Activated naive CD4-positive, alpha-beta T cell treated with anti-CD3 and anti-CD28 coated beads for 36 hours (primary cell): ENCODE measurements around the gene ISM1. TPM values are rescaled to one million over a fixed set of nuclear protein-coding genes. Genes with fewer than 3 reads are reported as not detected.

Experiments used
- CTCF ChIA-PET: fragments of 350-600 bp; sonication (Branson Sonifier 250); formaldehyde crosslinking; loops from one replicate; lab custom pipeline; 2021; ENCODE audit warnings: antibody characterized with exemption; lab: Charles Lee
- DNase-seq: peaks from one replicate; pipeline ENCODE4 v3.0.0-alpha.2; 2020
- H3K27ac Mint-ChIP-seq: one replicate; pipeline ENCODE4 v1.8.0; 2021; ENCODE audit warnings: mild to moderate bottlenecking, mixed read lengths
- H3K27me3 Mint-ChIP-seq: one replicate; pipeline ENCODE4 v1.8.0; 2021; ENCODE audit warnings: low read depth, mixed read lengths
- H3K36me3 Mint-ChIP-seq: one replicate; pipeline ENCODE4 v1.8.0; 2021; ENCODE audit warnings: low read depth, mixed read lengths
- H3K4me1 Mint-ChIP-seq: one replicate; pipeline ENCODE4 v1.8.0; 2021; ENCODE audit warnings: low read depth, mixed read lengths
- H3K4me3 Mint-ChIP-seq: one replicate; pipeline ENCODE4 v1.8.0; 2021; ENCODE audit warnings: mild to moderate bottlenecking, moderate library complexity, mixed read lengths
- H3K9me3 Mint-ChIP-seq: one replicate; pipeline ENCODE4 v1.8.0; 2021; ENCODE audit warnings: mixed read lengths
- intact Hi-C: fragments of 100-400 bp; cut with micrococcal nuclease; formaldehyde crosslinking; loops from one replicate; pipeline ENCODE4 v1.15.1; 2023
- total RNA-seq, 2 experiments: library from RNA; stranded (reverse); gene quantifications; one replicate each; pipeline ENCODE4 v1.2.3, GENCODE V29; 2021

ISM1 gene
- total RNA-seq, 2 experiments from 2014 or later: 0.27 to 0.29 TPM

GRCh38 chr20:13305284-13305683, 84.2 kb downstream of the ISM1 start:
- intact Hi-C loops: no loop called here
- H3K4me1 Mint-ChIP-seq: no peaks in the 10 kb centered on the region
- no peak for DNase-seq
- peaks cover 2% of the 10 kb centered on the region for H3K9me3 Mint-ChIP-seq
- peaks cover 2% of the 10 kb centered on the region for H3K27me3 Mint-ChIP-seq
- H3K36me3 Mint-ChIP-seq: no peaks in the 10 kb centered on the region
- CTCF ChIA-PET: interaction anchor here (1.1 to 1.3 kb wide), 2 partner anchors 185 to 186 kb away, joined by 3 read pairs; no protein-coding TSS in a partner anchor
- H3K27ac Mint-ChIP-seq: no peak overlapping the region
- no peak overlapping the region for H3K4me3 Mint-ChIP-seq

DNA sequence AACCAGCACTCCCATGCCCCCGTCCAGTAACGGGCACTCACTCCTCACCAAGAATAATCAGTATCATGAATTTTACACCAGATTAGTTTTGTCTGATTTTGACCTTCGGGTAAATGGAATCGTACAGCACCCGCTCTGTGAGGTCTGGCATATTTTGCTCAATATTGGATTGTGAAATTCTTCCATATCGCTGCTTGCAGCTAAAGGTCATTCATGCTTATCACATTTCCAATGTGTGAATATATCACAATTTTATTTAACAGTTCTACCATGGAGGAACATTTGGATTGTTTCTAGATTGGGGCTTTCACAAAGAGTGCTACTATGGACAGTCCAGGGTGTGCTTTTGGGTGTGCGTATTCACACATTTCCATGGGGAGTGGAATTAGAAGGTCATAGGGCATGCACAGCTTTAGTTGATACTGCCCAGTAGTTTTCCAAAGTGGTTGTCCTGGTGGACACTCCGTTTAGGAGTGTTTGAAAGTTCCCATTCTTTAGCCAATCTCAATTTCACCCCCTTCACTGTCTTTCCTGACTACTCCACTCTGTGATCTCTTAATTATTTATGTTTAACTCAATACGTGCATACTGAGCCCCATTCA, 86.6 kb downstream of the ISM1 start:
- intact Hi-C loops: no loop called here
- peaks cover 9% of the 10 kb centered on the region for H3K27me3 Mint-ChIP-seq
- peaks cover 5% of the 10 kb centered on the region for H3K9me3 Mint-ChIP-seq
- H3K36me3 Mint-ChIP-seq: no peaks in the 10 kb centered on the region
- no peaks in the 10 kb centered on the region for H3K4me1 Mint-ChIP-seq
- no peak overlapping the region for H3K27ac Mint-ChIP-seq
- DNase-seq: no peak
- no peak overlapping the region for H3K4me3 Mint-ChIP-seq
- CTCF ChIA-PET: no interaction called here

DNA sequence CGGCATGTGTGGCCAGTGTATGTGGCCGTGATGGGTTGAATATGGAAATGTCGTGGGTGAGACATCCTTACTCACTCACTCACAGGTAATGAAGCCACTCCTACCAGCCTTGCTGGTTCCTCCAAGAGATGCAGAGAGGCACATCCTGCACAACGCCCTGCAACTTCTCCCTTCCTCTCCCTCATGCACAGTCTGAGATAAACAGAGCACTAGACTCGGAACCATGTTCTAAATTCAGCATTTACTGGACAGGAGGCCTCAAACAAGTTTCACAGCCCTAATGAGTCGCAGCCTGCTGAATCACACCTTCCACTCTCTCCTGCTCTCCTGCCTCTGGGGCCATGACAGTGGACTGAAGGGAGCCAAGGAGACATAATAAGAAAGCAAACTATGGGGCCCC, 91.2 kb downstream of the ISM1 start:
- Mint-ChIP-seq H3K27ac (no peak overlapping the region), H3K9me3 (peaks cover 10% of the 10 kb centered on the region), H3K4me3 (no peak overlapping the region), H3K36me3 (no peaks in the 10 kb centered on the region), H3K4me1 (no peaks in the 10 kb centered on the region), H3K27me3 (peaks cover 12% of the 10 kb centered on the region)
- intact Hi-C loops: loop anchor here (2.0 kb wide), 1 partner anchor 25 kb away; no protein-coding TSS in a partner anchor
- CTCF ChIA-PET: interaction anchor here (3.0 kb wide), 1 partner anchor 10 kb away, joined by 15 read pairs; no protein-coding TSS in a partner anchor
- DNase-seq: peak; percentile 11

GRCh38 chr20:13313201-13313600, 92.1 kb downstream of the ISM1 start:
- Mint-ChIP-seq H3K4me1 (no peaks in the 10 kb centered on the region), H3K36me3 (no peaks in the 10 kb centered on the region), H3K9me3 (peaks cover 10% of the 10 kb centered on the region), H3K4me3 (no peak overlapping the region), H3K27ac (no peak overlapping the region), H3K27me3 (peaks cover 12% of the 10 kb centered on the region)
- intact Hi-C loops: loop anchor here (2.0 kb wide), 1 partner anchor 24 kb away; no protein-coding TSS in a partner anchor
- CTCF ChIA-PET: interaction anchor here (3.0 kb wide), 1 partner anchor 11 kb away, joined by 15 read pairs; no protein-coding TSS in a partner anchor
- DNase-seq: no peak

- Mint-ChIP-seq H3K27me3 (peaks cover 3% of the 10 kb centered on the region), H3K9me3 (peaks cover 6% of the 10 kb centered on the region), H3K4me3 (no peak overlapping the region), H3K27ac (no peak overlapping the region), H3K36me3 (no peaks in the 10 kb centered on the region), H3K4me1 (peaks cover 3% of the 10 kb centered on the region)
- intact Hi-C loops: no loop called here
- CTCF ChIA-PET: no interaction called here
- no peak for DNase-seq
These were observed 96.4 kb downstream of the ISM1 start for GRCh38 chr20:13317439-13317838.

- H3K27ac Mint-ChIP-seq: no peak overlapping the region
- H3K4me3 Mint-ChIP-seq: no peak overlapping the region
- CTCF ChIA-PET: no interaction called here
- intact Hi-C loops: no loop called here
- H3K9me3 Mint-ChIP-seq: peaks cover 6% of the 10 kb centered on the region
- peaks cover 6% of the 10 kb centered on the region for H3K27me3 Mint-ChIP-seq
- no peaks in the 10 kb centered on the region for H3K36me3 Mint-ChIP-seq
- no peak for DNase-seq
- peaks cover 9% of the 10 kb centered on the region for H3K4me1 Mint-ChIP-seq
These were observed 97.9 kb downstream of the ISM1 start for GRCh38 chr20:13318871-13319521.

DNA sequence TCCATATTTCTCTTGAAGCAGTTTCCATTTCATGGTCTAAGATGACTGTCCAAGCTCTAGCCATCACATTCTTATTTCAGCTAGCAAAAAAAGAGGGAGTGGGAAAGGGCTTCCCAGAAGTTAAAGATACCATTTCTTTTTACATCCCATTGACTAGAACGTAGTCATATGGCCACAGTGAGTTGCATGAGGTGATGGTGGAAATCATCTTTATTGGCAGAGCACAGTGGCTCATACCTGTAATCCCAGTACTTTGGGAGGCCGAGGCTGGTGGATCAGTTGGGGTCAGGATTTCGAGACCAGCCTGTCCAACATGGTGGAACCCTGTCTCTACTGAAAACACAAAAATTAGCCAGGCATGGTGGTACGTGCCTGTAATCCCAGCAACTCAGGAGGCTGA, 99.6 kb downstream of the ISM1 start:
- intact Hi-C loops: no loop called here
- H3K36me3 Mint-ChIP-seq: no peaks in the 10 kb centered on the region
- DNase-seq: no peak

DNA sequence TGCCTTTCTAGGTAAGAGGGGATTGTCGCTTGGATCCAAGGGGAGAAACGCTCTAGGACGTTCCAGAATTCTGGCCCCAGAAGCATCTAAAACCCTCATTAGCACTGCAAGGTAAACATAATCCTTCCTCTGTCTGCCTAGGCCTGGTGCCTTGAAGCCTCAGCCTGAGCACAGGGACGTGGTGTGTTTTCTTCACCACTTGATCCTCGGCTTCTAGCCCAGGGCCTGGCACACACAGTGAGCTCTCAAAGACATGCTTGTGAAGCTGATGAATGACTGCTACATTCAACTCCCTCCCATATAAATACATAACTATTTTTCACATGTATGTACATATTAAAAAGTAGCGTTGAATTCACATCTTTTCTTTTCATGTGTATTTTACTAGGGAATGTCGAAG, 100.3 kb downstream of the ISM1 start:
- H3K4me1 Mint-ChIP-seq: peaks cover 9% of the 10 kb centered on the region
- no peaks in the 10 kb centered on the region for H3K36me3 Mint-ChIP-seq
- DNase-seq: no peak
- peaks cover 12% of the 10 kb centered on the region for H3K27me3 Mint-ChIP-seq
- no peak overlapping the region for H3K27ac Mint-ChIP-seq
- no peak overlapping the region for H3K4me3 Mint-ChIP-seq
- CTCF ChIA-PET: interaction anchor here (1.9 kb wide), 1 partner anchor 18 kb away, joined by 7 read pairs; no protein-coding TSS in a partner anchor
- intact Hi-C loops: no loop called here
- H3K9me3 Mint-ChIP-seq: peaks cover 6% of the 10 kb centered on the region

More for the DNA sequence above, 99.6 kb downstream of the ISM1 start:
- H3K4me3 Mint-ChIP-seq: no peak overlapping the region
- CTCF ChIA-PET: no interaction called here
- H3K27ac Mint-ChIP-seq: no peak overlapping the region
- peaks cover 12% of the 10 kb centered on the region for H3K27me3 Mint-ChIP-seq
- H3K9me3 Mint-ChIP-seq: peaks cover 6% of the 10 kb centered on the region
- H3K4me1 Mint-ChIP-seq: peaks cover 9% of the 10 kb centered on the region

DNA sequence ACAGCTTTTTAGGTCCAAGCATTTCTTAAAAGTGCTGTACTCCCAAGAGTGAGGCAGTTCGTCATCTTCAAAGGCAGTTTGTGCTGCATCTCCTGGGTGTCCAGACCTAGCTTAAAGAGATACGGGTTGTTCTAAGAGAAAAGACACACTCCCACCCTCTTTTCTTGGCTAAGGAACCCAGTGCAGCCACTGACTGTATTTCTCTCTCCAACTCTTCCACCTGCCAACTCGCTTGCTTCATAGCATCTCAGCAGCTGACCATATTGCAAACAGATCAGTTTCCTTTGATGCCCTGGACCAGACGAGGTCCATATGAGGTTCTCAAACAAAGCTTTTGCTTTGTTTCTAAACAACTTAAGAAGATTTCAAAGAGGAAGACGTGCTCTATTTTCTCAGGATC, 101.1 kb downstream of the ISM1 start:
- intact Hi-C loops: no loop called here
- H3K27ac Mint-ChIP-seq: no peak overlapping the region

GRCh38 chr20:13322621-13323020, 101.5 kb downstream of the ISM1 start:
- Mint-ChIP-seq H3K27me3 (peaks cover 12% of the 10 kb centered on the region), H3K27ac (no peak overlapping the region), H3K36me3 (no peaks in the 10 kb centered on the region), H3K4me1 (peaks cover 9% of the 10 kb centered on the region), H3K9me3 (peaks cover 2% of the 10 kb centered on the region), H3K4me3 (no peak overlapping the region)
- DNase-seq: no peak
- intact Hi-C loops: no loop called here
- CTCF ChIA-PET: interaction anchor here (1.9 kb wide), 1 partner anchor 20 kb away, joined by 7 read pairs; no protein-coding TSS in a partner anchor

More for the DNA sequence above, 101.1 kb downstream of the ISM1 start:
- H3K36me3 Mint-ChIP-seq: no peaks in the 10 kb centered on the region
- CTCF ChIA-PET: interaction anchor here (1.9 kb wide), 1 partner anchor 19 kb away, joined by 7 read pairs; no protein-coding TSS in a partner anchor
- peaks cover 9% of the 10 kb centered on the region for H3K4me1 Mint-ChIP-seq
- H3K27me3 Mint-ChIP-seq: peaks cover 12% of the 10 kb centered on the region
- DNase-seq: no peak
- H3K4me3 Mint-ChIP-seq: no peak overlapping the region
- peaks cover 2% of the 10 kb centered on the region for H3K9me3 Mint-ChIP-seq

- Mint-ChIP-seq H3K27me3 (peaks cover 17% of the 10 kb centered on the region), H3K27ac (no peak overlapping the region), H3K9me3 (peaks cover 2% of the 10 kb centered on the region), H3K4me3 (no peak overlapping the region), H3K36me3 (peaks cover 4% of the 10 kb centered on the region), H3K4me1 (peaks cover 9% of the 10 kb centered on the region)
- intact Hi-C loops: loop anchor here (2.0 kb wide), 1 partner anchor 222 kb away; no protein-coding TSS in a partner anchor
- CTCF ChIA-PET: interaction anchor here (0.7 to 1.2 kb wide), 2 partner anchors 22 to 221 kb away, joined by 3 read pairs; no protein-coding TSS in a partner anchor
- DNase-seq: no peak
These were observed 104.0 kb downstream of the ISM1 start for GRCh38 chr20:13325033-13325432.

GRCh38 chr20:13325796-13326340, 104.8 kb downstream of the ISM1 start:
- DNase-seq: no peak
- Mint-ChIP-seq H3K36me3 (peaks cover 4% of the 10 kb centered on the region), H3K4me3 (no peak overlapping the region), H3K9me3 (peaks cover 2% of the 10 kb centered on the region), H3K27ac (no peak overlapping the region), H3K27me3 (peaks cover 17% of the 10 kb centered on the region), H3K4me1 (peaks cover 9% of the 10 kb centered on the region)
- CTCF ChIA-PET: no interaction called here
- intact Hi-C loops: loop anchor here (2.0 kb wide), 1 partner anchor 221 kb away; no protein-coding TSS in a partner anchor
